H9 (cell line): ENCODE measurements around the gene CTNND1. TPM values are rescaled to one million over a fixed set of nuclear protein-coding genes. Genes with fewer than 3 reads are reported as not detected.

ENCODE experiments used
- DNase-seq: peaks from one replicate; pipeline ENCODE4 v3.0.0-alpha.2; 2017
- H2AFZ ChIP-seq: one replicate; pipeline ENCODE4 v1.6.1; 2013; ENCODE audit warnings: mild to moderate bottlenecking, low read length, control low read depth, moderate library complexity
- H2AK5ac ChIP-seq: 2 replicates; pipeline ENCODE4 v1.6.1; 2013; ENCODE audit warnings: low read length, control low read depth, mixed read lengths; ENCODE audit not compliant: insufficient read length
- H2BK120ac ChIP-seq: one replicate; pipeline ENCODE4 v1.6.1; 2013; ENCODE audit warnings: low read depth, mild to moderate bottlenecking, low read length, control low read depth, inconsistent platforms; ENCODE audit not compliant: poor library complexity, severe bottlenecking
- H2BK12ac ChIP-seq: 2 replicates; pipeline ENCODE4 v1.6.1; 2013; ENCODE audit warnings: low read length, control low read depth, mixed read lengths, low read depth; ENCODE audit not compliant: insufficient read length
- H2BK15ac ChIP-seq: 2 replicates; pipeline ENCODE4 v1.6.1; 2013; ENCODE audit warnings: low read depth, low read length, control low read depth
- H2BK20ac ChIP-seq: one replicate; pipeline ENCODE4 v1.6.1; 2013; ENCODE audit warnings: low read depth, mild to moderate bottlenecking, low read length, control low read depth, inconsistent platforms; ENCODE audit not compliant: poor library complexity, severe bottlenecking
- H2BK5ac ChIP-seq: 2 replicates; pipeline ENCODE4 v1.6.1; 2013; ENCODE audit warnings: low read length, control low read depth, mixed read lengths; ENCODE audit not compliant: insufficient read length
- H3K14ac ChIP-seq: 2 replicates; pipeline ENCODE4 v1.6.1; 2013; ENCODE audit warnings: low read length, control low read depth; ENCODE audit not compliant: insufficient read depth
- H3K18ac ChIP-seq: 2 replicates; pipeline ENCODE4 v1.6.1; 2013; ENCODE audit warnings: low read depth, mild to moderate bottlenecking, mixed read lengths, low read length, control low read depth; ENCODE audit not compliant: insufficient read length
- H3K23ac ChIP-seq: 2 replicates; pipeline ENCODE4 v1.6.1; 2013; ENCODE audit warnings: low read length, control low read depth, mixed read lengths, low read depth; ENCODE audit not compliant: insufficient read length
- H3K23me2 ChIP-seq: 2 replicates; pipeline ENCODE4 v1.6.1; 2013; ENCODE audit warnings: low read depth, mild to moderate bottlenecking, mixed read lengths, low read length, control low read depth; ENCODE audit not compliant: insufficient read length, poor library complexity, severe bottlenecking
- H3K27ac ChIP-seq: 2 replicates; pipeline ENCODE4 v1.5.1; 2013; ENCODE audit warnings: low read length, control low read depth, mixed read lengths, low read depth; ENCODE audit not compliant: insufficient read length
- H3K27me3 ChIP-seq: 2 replicates; pipeline ENCODE4 v1.6.1; 2013; ENCODE audit warnings: low read length, control low read depth, inconsistent platforms; ENCODE audit not compliant: insufficient read depth
- H3K4ac ChIP-seq: 2 replicates; pipeline ENCODE4 v1.6.1; 2013; ENCODE audit warnings: low read depth, mild to moderate bottlenecking, control low read depth, inconsistent platforms, low read length, moderate library complexity
- H3K4me1 ChIP-seq: 2 replicates; pipeline ENCODE4 v1.6.1; 2013; ENCODE audit warnings: low read length, control low read depth, inconsistent platforms; ENCODE audit not compliant: insufficient read depth
- H3K4me2 ChIP-seq: 2 replicates; pipeline ENCODE4 v1.6.1; 2013; ENCODE audit warnings: low read length, control low read depth, mixed read lengths; ENCODE audit not compliant: insufficient read length, insufficient read depth
- H3K56ac ChIP-seq: 2 replicates; pipeline ENCODE4 v1.6.1; 2013; ENCODE audit warnings: low read depth, mild to moderate bottlenecking, mixed read lengths, low read length, control low read depth; ENCODE audit not compliant: insufficient read length
- H3K79me1 ChIP-seq: 2 replicates; pipeline ENCODE4 v1.6.1; 2013; ENCODE audit warnings: low read depth, mild to moderate bottlenecking, moderate library complexity, low read length, control low read depth, inconsistent platforms; ENCODE audit not compliant: insufficient read depth, poor library complexity, severe bottlenecking
- H3K79me2 ChIP-seq: 2 replicates; pipeline ENCODE4 v1.6.1; 2013; ENCODE audit warnings: low read length, control low read depth, inconsistent platforms; ENCODE audit not compliant: insufficient read depth
- H3K9ac ChIP-seq: 2 replicates; pipeline ENCODE4 v1.6.1; 2013; ENCODE audit warnings: low read length, control low read depth, mixed read lengths; ENCODE audit not compliant: insufficient read length; ENCODE audit errors: extremely low read depth
- H3K9me3 ChIP-seq: one replicate; pipeline ENCODE4 v1.6.1; 2013; ENCODE audit warnings: low read depth, low read length, inconsistent platforms; ENCODE audit not compliant: control insufficient read depth
- H3T11ph ChIP-seq: one replicate; pipeline ENCODE4 v1.6.1; 2013; ENCODE audit warnings: mild to moderate bottlenecking, low read length, control low read depth, inconsistent platforms
- H4K20me1 ChIP-seq: one replicate; pipeline ENCODE4 v1.6.1; 2013; ENCODE audit not compliant: control insufficient read depth, insufficient read length, insufficient read depth
- H4K5ac ChIP-seq: 2 replicates; pipeline ENCODE4 v1.6.1; 2013; ENCODE audit warnings: low read depth, mild to moderate bottlenecking, mixed read lengths, low read length, control low read depth; ENCODE audit not compliant: insufficient read length
- H4K8ac ChIP-seq: replicated peaks from 2 replicates; pipeline ENCODE4 v1.6.1; 2013; ENCODE audit warnings: low read length, control low read depth, mixed read lengths, low read depth; ENCODE audit not compliant: insufficient read length
- H4K91ac ChIP-seq: 2 replicates; pipeline ENCODE4 v1.6.1; 2013; ENCODE audit warnings: low read depth, mild to moderate bottlenecking, moderate library complexity, mixed read lengths, low read length, control low read depth; ENCODE audit not compliant: insufficient read length
- H3K27ac Mint-ChIP-seq, 3 experiments: 2 replicates in 2 of 3; 3 replicates in 1 of 3; pipeline ENCODE4 v1.8.0; 2020 to 2021; ENCODE audit warnings: mixed read lengths in 3 of 3, mild to moderate bottlenecking in 1 of 3, moderate library complexity in 1 of 3
- H3K27me3 Mint-ChIP-seq: 2 replicates; pipeline ENCODE4 v1.8.0; 2021; ENCODE audit warnings: low read depth, mild to moderate bottlenecking, moderate library complexity, mixed read lengths
- H3K36me3 Mint-ChIP-seq, 3 experiments: 2 replicates in 2 of 3; 3 replicates in 1 of 3; pipeline ENCODE4 v1.8.0; 2020 to 2021; ENCODE audit warnings: low read depth in 3 of 3, mixed read lengths in 3 of 3; ENCODE audit not compliant: insufficient read depth in 1 of 3
- H3K4me1 Mint-ChIP-seq, 2 experiments: 2 replicates each; pipeline ENCODE4 v1.8.0; 2020; ENCODE audit warnings: mixed read lengths in 2 of 2
- H3K4me3 Mint-ChIP-seq, 2 experiments: 2 replicates in 1 of 2; 3 replicates in 1 of 2; pipeline ENCODE4 v1.8.0; 2020 to 2021; ENCODE audit warnings: mild to moderate bottlenecking in 2 of 2, mixed read lengths in 2 of 2, moderate library complexity in 1 of 2
- H3K9me3 Mint-ChIP-seq, 2 experiments: 2 replicates in 1 of 2; 3 replicates in 1 of 2; pipeline ENCODE4 v1.8.0; 2020; ENCODE audit warnings: mild to moderate bottlenecking in 2 of 2, mixed read lengths in 2 of 2, moderate library complexity in 1 of 2
- WGBS: extraction: QIAGEN DNeasy Blood & Tissue Kit; methylation state at CpG from one replicate; pipeline ENCODE4 v1.1.7; 2013; ENCODE audit warnings: missing lambda C conversion rate, low lambda C conversion rate, mixed read lengths; ENCODE audit not compliant: insufficient read length; ENCODE audit errors: extremely low coverage; 5-methylcytosine and 5-hydroxymethylcytosine counted together
- total RNA-seq: library from RNA; stranded (reverse); gene quantifications from 2 replicates; pipeline ENCODE4 v1.2.1, GENCODE V29; 2021
- TF ChIP-seq, protein P1 (sequence below): fragments of 200-600 bp; sonication (generic); conservative IDR thresholded peaks from 3 replicates; pipeline ENCODE4 v1.8.0; 2021; ENCODE audit warnings: antibody characterized with exemption, mild to moderate bottlenecking

The CTNND1 gene
- total RNA-seq, 1 experiment from 2014 or later: 164 TPM

DNA sequence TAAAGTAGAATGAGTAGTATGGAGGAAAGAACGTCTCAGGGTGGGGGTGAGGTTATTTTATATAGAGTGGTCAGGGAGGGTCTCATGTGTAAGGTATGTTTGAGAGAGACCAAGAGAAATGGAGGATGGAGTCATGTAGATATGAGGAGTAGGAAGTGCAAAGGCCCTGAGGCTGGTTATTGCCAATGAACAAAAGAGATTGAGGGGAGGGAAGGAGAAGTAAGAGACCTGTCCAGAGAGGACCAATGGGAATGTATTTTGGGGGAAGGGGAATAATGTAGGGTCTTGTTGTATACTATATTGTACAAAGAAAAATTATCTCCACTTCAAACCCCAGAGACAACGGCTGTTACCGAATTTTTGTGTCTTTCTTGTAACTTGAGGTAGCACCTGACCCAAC is 9.8 kb downstream of the CTNND1 start:
- peaks cover 43 to 45% of the 10 kb centered on the region in 2 experiments for H3K4me1 Mint-ChIP-seq
- H2BK5ac ChIP-seq: no peak overlapping the region

More for the DNA sequence above, 9.8 kb downstream of the CTNND1 start:
- Mint-ChIP-seq H3K36me3 (peaks cover 8 to 28% (median 18%) of the 10 kb centered on the region in 3 experiments; a peak in 6 of 7 replicates), H3K27ac (peak overlapping the region in 2 of 3 experiments; percentile 2 to 5; a peak in 2 of 7 replicates), H3K9me3 (no peaks in the 10 kb centered on the region), H3K27me3 (no peaks in the 10 kb centered on the region), H3K4me3 (no peak overlapping the region)
- no peak overlapping the region for H3K18ac ChIP-seq
- no peak overlapping the region for H3T11ph ChIP-seq
- no peak overlapping the region for H3K56ac ChIP-seq
- H2AK5ac ChIP-seq: no peak overlapping the region
- H2BK120ac ChIP-seq: no peak overlapping the region
- H2BK20ac ChIP-seq: no peak overlapping the region
- H3K79me1 ChIP-seq: peaks cover 10% of the 10 kb centered on the region
- H4K8ac ChIP-seq: no peak overlapping the region
- no peak overlapping the region for H2BK12ac ChIP-seq
- H3K14ac ChIP-seq: no peak overlapping the region
- H3K23me2 ChIP-seq: no peaks in the 10 kb centered on the region
- no peaks in the 10 kb centered on the region for H3K9me3 ChIP-seq
- H3K4me2 ChIP-seq: no peak overlapping the region
- no peak overlapping the region for H3K9ac ChIP-seq
- H2BK15ac ChIP-seq: no peak overlapping the region
- no peaks in the 10 kb centered on the region for H4K20me1 ChIP-seq
- TF ChIP-seq, protein P1, sequence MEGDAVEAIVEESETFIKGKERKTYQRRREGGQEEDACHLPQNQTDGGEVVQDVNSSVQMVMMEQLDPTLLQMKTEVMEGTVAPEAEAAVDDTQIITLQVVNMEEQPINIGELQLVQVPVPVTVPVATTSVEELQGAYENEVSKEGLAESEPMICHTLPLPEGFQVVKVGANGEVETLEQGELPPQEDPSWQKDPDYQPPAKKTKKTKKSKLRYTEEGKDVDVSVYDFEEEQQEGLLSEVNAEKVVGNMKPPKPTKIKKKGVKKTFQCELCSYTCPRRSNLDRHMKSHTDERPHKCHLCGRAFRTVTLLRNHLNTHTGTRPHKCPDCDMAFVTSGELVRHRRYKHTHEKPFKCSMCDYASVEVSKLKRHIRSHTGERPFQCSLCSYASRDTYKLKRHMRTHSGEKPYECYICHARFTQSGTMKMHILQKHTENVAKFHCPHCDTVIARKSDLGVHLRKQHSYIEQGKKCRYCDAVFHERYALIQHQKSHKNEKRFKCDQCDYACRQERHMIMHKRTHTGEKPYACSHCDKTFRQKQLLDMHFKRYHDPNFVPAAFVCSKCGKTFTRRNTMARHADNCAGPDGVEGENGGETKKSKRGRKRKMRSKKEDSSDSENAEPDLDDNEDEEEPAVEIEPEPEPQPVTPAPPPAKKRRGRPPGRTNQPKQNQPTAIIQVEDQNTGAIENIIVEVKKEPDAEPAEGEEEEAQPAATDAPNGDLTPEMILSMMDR: no peak
- H3K27ac ChIP-seq: no peak overlapping the region
- H3K27me3 ChIP-seq: no peaks in the 10 kb centered on the region
- 100% methylated on average over 1 of the region's 3 CpGs for WGBS
- no peak overlapping the region for H3K23ac ChIP-seq
- H4K91ac ChIP-seq: no peak overlapping the region
- no peak overlapping the region for H4K5ac ChIP-seq
- H3K79me2 ChIP-seq: peaks cover 62% of the 10 kb centered on the region; the same call in 1 of the 2 replicates
- H2AFZ ChIP-seq: no peak overlapping the region
- peaks cover 13% of the 10 kb centered on the region; the same call in 1 of the 2 replicates for H3K4me1 ChIP-seq
- DNase-seq: no peak
- no peak overlapping the region for H3K4ac ChIP-seq
